Transverse colon (tissue), 4 donors: ENCODE measurements around the gene TBC1D19. TPM values are rescaled to one million over a fixed set of nuclear protein-coding genes. Genes with fewer than 3 reads are reported as not detected.
A peak's percentile ranks its signal among the peaks of the same experiment; 100 is the strongest.
"Not testable (repeated sequence)": the region's sequence is repeated elsewhere in the genome, so short reads cannot be mapped to it uniquely, and the experiment has no call there.

ENCODE experiments used
- DNase-seq: peaks from one replicate; pipeline ENCODE4 v3.0.0-alpha.2; 2019
- H3K27ac ChIP-seq, 4 donors: fragments of 200-600 bp; sonication (generic); 2 replicates each; pipeline ENCODE4 v1.5.1; 2016 to 2018; ENCODE audit warnings: inconsistent platforms in 4 of 4
- H3K27me3 ChIP-seq: fragments of 200-600 bp; sonication (generic); 2 replicates; pipeline ENCODE4 v1.5.1; 2017; ENCODE audit warnings: inconsistent platforms
- H3K36me3 ChIP-seq, 4 donors: fragments of 200-600 bp; sonication (generic); 2 replicates each; pipeline ENCODE4 v1.5.1; 2017 to 2019; ENCODE audit warnings: inconsistent platforms in 4 of 4
- H3K4me1 ChIP-seq, 4 donors: fragments of 200-600 bp; sonication (generic); 2 replicates each; pipeline ENCODE4 v1.5.1; 2017 to 2020; ENCODE audit warnings: inconsistent platforms in 4 of 4
- H3K4me3 ChIP-seq, 4 donors: fragments of 200-600 bp; sonication (generic); 1 replicate in 1 of 4; 2 replicates in 3 of 4; pipeline versions ENCODE4 v1.5.1 to v1.6.1; 2017 to 2019; ENCODE audit warnings: inconsistent platforms in 4 of 4
- H3K9me3 ChIP-seq, 2 donors: fragments of 200-600 bp; sonication (generic); 2 replicates each; pipeline ENCODE4 v1.5.1; 2017 to 2019; ENCODE audit warnings: inconsistent platforms in 2 of 2
- CTCF ChIP-seq, 5 experiments: fragments of 200-600 bp in 3 of 5; fragments of 450-650 bp in 2 of 5; sonication (generic) in 3 of 5; IDR thresholded peaks; 1 replicate in 2 of 5; 2 replicates in 3 of 5; pipeline ENCODE4 v1.5.1; 2016 to 2017; ENCODE audit warnings: antibody characterized with exemption in 5 of 5, inconsistent platforms in 3 of 5, mild to moderate bottlenecking in 2 of 5, moderate library complexity in 1 of 5
- EP300 ChIP-seq: sonication (generic); formaldehyde crosslinking; IDR thresholded peaks from one replicate; pipeline ENCODE4 v1.6.1; 2017; ENCODE audit warnings: antibody characterized with exemption, low read depth
- POLR2A ChIP-seq: fragments of 450-650 bp; IDR thresholded peaks from one replicate; pipeline ENCODE4 v1.6.1; 2016; ENCODE audit warnings: antibody characterized with exemption, mild to moderate bottlenecking, moderate library complexity
- POLR2AphosphoS5 ChIP-seq, 3 donors: sonication (generic); formaldehyde crosslinking; IDR thresholded peaks; one replicate each; pipeline ENCODE4 v1.6.1; 2016; ENCODE audit warnings: antibody characterized with exemption in 3 of 3
- WGBS, 2 donors: methylation state at CpG; one replicate each; pipeline ENCODE4 v1.1.5; 2018; ENCODE audit warnings: low coverage in 1 of 2; 5-methylcytosine and 5-hydroxymethylcytosine counted together
- in situ Hi-C, 4 donors: fragments of 200-750 bp; cut with MboI; loops; one replicate each; pipeline versions ENCODE4 v1.15.0 to v1.15.1; 2017; ENCODE audit warnings: low sequenced_read_pairs in 3 of 4, low pct_ligation_motif_present in 1 of 4, low pct_unique_long_range_greater_than_20kb in 1 of 4
- intact Hi-C: fragments of 100-400 bp; cut with DNase I; formaldehyde crosslinking; loops from one replicate; pipeline ENCODE4 v1.15.1; 2023; ENCODE audit warnings: low total_unique reads
- total RNA-seq, 4 donors: library from RNA; depleted of rRNA; stranded (reverse); fragments of >200 nt; gene quantifications; one replicate each; pipeline ENCODE4 v1.1.0, GENCODE V29; 2016

Gene TBC1D19
- 10 to 100 TPM in 2 of 4 donors, 1 to 10 TPM in 2; 6.3 to 19.1 (median 9.6) TPM for total RNA-seq

- DNase-seq, result peak; percentile 90
- Histone ChIP-seq H3K4me3 (peak within 1 kb of the TSS; percentile 46 to 89 (median 58)), H3K27ac (peak within 1 kb of the TSS; percentile 75 to 81 (median 80)), H3K27me3 (no peaks in the 10 kb centered on the region), H3K9me3 (no peaks in the 10 kb centered on the region), H3K36me3 (no peaks in the 10 kb centered on the region), H3K4me1 (peaks cover 0 to 20% (median 7%) of the 10 kb centered on the region in 4 donors)
- in situ Hi-C loops, result loop anchor here in 1 of 4 donors (25.0 kb wide), 1 partner anchor 428 kb away; no protein-coding TSS in a partner anchor
- 0 to 1% methylated on average over 7 to 39 of the region's 39 CpGs for WGBS, 2 donors
- peak; percentile 12 to 56 (median 55) for TF ChIP-seq POLR2AphosphoS5 (IDR thresholded peaks at IDR 0.05)
- TF ChIP-seq EP300, result no peak
- TF ChIP-seq POLR2A, result peak; percentile 23
- peak in 1 of 5 experiments; percentile 8 for TF ChIP-seq CTCF (IDR thresholded peaks at IDR 0.05)
- intact Hi-C loops, result no loop called here
These were observed at the start of gene TBC1D19 for GRCh38 chr4:26583865-26584652. TSS of gene TBC1D19 (plus strand) at chr4:26584084. CDS start at chr4:26584194, 110 bp downstream.

GRCh38 chr4:26542991-26543390, 40.9 kb upstream of the TBC1D19 start:
- H3K27ac ChIP-seq, result no peak overlapping the region
- in situ Hi-C loops (no loop called here), intact Hi-C loops (no loop called here)
- H3K36me3 ChIP-seq, result no peaks in the 10 kb centered on the region
- peaks cover 0 to 8% of the 10 kb centered on the region in 2 donors for H3K9me3 ChIP-seq
- TF ChIP-seq EP300, result no peak
- TF ChIP-seq CTCF (IDR thresholded peaks at IDR 0.05), result no peak
- no peak for TF ChIP-seq POLR2AphosphoS5 (IDR thresholded peaks at IDR 0.05)
- no peak for TF ChIP-seq POLR2A
- H3K4me3 ChIP-seq, result no peak overlapping the region
- no peaks in the 10 kb centered on the region for H3K27me3 ChIP-seq
- no peak for DNase-seq
- H3K4me1 ChIP-seq, result no peaks in the 10 kb centered on the region
- 46 to 54% methylated on average over 3 of the region's 3 CpGs for WGBS, 2 donors

- Histone ChIP-seq H3K36me3 (no peaks in the 10 kb centered on the region), H3K4me1 (no peaks in the 10 kb centered on the region), H3K9me3 (peaks cover 0 to 8% of the 10 kb centered on the region in 2 donors), H3K27ac (no peak overlapping the region), H3K4me3 (no peak overlapping the region), H3K27me3 (no peaks in the 10 kb centered on the region)
- in situ Hi-C loops (no loop called here), intact Hi-C loops (no loop called here)
- DNase-seq, result no peak
- TF ChIP-seq POLR2AphosphoS5 (IDR thresholded peaks at IDR 0.05), result no peak
- TF ChIP-seq POLR2A, result no peak
- no peak for TF ChIP-seq EP300
- TF ChIP-seq CTCF (IDR thresholded peaks at IDR 0.05), result no peak
- 95 to 100% methylated on average over 2 of the region's 2 CpGs for WGBS, 2 donors
These were observed 39.5 kb upstream of the TBC1D19 start for GRCh38 chr4:26544421-26544820.

- H3K4me1 ChIP-seq, H3K4me3 ChIP-seq, H3K9me3 ChIP-seq, H3K27ac ChIP-seq, H3K27me3 ChIP-seq, DNase-seq, in situ Hi-C loops, H3K36me3 ChIP-seq, intact Hi-C loops: not testable (repeated sequence)
- WGBS, 2 donors, result 45 to 71% methylated on average over 1 of the region's 1 CpG
These were observed 35.5 kb upstream of the TBC1D19 start for GRCh38 chr4:26548379-26548778.

DNA sequence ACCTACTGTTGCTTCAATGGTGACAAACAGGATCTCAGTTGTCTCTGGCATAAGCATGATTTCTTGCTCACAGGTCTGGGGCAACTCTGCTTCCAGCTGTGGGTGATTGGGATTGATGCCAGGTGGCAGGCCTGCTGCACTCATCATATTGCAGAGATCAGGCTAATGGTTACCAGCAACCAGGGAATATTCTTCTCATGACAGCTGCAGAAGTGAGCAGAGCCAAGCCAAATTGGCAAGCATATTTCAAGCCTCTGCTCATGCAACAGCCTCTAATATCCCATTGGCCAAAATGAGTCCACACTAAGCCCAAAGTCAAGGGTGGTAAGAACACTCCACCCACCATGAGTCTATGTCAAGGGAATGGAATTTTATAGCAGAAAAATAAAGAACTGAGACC, 26.7 kb upstream of the TBC1D19 start:
- Histone ChIP-seq H3K36me3 (no peaks in the 10 kb centered on the region), H3K4me3 (no peak overlapping the region), H3K4me1 (no peaks in the 10 kb centered on the region), H3K27ac (no peak overlapping the region), H3K27me3 (no peaks in the 10 kb centered on the region), H3K9me3 (no peaks in the 10 kb centered on the region)
- TF ChIP-seq POLR2AphosphoS5 (IDR thresholded peaks at IDR 0.05) (no peak), EP300 (no peak), POLR2A (no peak), CTCF (IDR thresholded peaks at IDR 0.05) (no peak)
- DNase-seq, result no peak
- in situ Hi-C loops, result no loop called here
- intact Hi-C loops, result no loop called here
